Keratinocyte (primary cell): ENCODE data around the gene SUPT20HL1. TPM values are rescaled to one million over a fixed set of nuclear protein-coding genes. Genes with fewer than 3 reads are reported as not detected.

ENCODE experiments used
- DNase-seq: peaks from one replicate; pipeline ENCODE4 v3.0.0-alpha.2; 2011; ENCODE audit warnings: low read depth, missing footprints, low spot score
- FAIRE-seq: peaks from 2 replicates; lab custom pipeline; 2011; peaks lifted over from hg19 to GRCh38; lab: Jason Lieb, UNC
- H2AFZ ChIP-seq: 2 replicates; pipeline ENCODE4 v1.6.0; 2012; ENCODE audit warnings: low read length, control low read depth, inconsistent platforms; ENCODE audit not compliant: control insufficient read depth
- H3K27ac ChIP-seq: 2 replicates; pipeline ENCODE4 v1.5.1; 2011; ENCODE audit warnings: low read length; ENCODE audit not compliant: control insufficient read depth, insufficient read depth
- H3K27me3 ChIP-seq: 3 replicates; pipeline ENCODE4 v1.6.0; 2011; ENCODE audit warnings: low read length; ENCODE audit not compliant: control insufficient read depth, insufficient read depth; ENCODE audit errors: extremely low read depth
- H3K36me3 ChIP-seq, 2 experiments: 2 replicates in 1 of 2; 3 replicates in 1 of 2; pipeline ENCODE4 v1.5.1; 2011; ENCODE audit warnings: low read length in 2 of 2, mild to moderate bottlenecking in 1 of 2; ENCODE audit not compliant: control insufficient read depth in 2 of 2, insufficient read depth in 2 of 2; ENCODE audit errors: extremely low read depth in 1 of 2
- H3K4me1 ChIP-seq: 3 replicates; pipeline ENCODE4 v1.5.1; 2011; ENCODE audit warnings: low read length; ENCODE audit not compliant: control insufficient read depth, insufficient read depth; ENCODE audit errors: extremely low read depth
- H3K4me2 ChIP-seq: 3 replicates; pipeline ENCODE4 v1.6.0; 2011; ENCODE audit warnings: low read depth, low read length; ENCODE audit not compliant: control insufficient read depth, insufficient read depth; ENCODE audit errors: extremely low read depth
- H3K4me3 ChIP-seq, 3 experiments: fragments of 200-600 bp in 1 of 3; sonication (generic) in 1 of 3; 2 replicates in 2 of 3; 3 replicates in 1 of 3; pipeline ENCODE4 v1.5.1; 2011 to 2016; ENCODE audit warnings: low read length in 3 of 3, mild to moderate bottlenecking in 3 of 3, control low read depth in 2 of 3, inconsistent platforms in 1 of 3, low read depth in 1 of 3, mixed read lengths in 1 of 3, mixed run types in 1 of 3, moderate library complexity in 1 of 3; ENCODE audit not compliant: control insufficient read depth in 2 of 3, insufficient read depth in 2 of 3; ENCODE audit errors: extremely low read depth in 1 of 3
- H3K79me2 ChIP-seq: 2 replicates; pipeline ENCODE4 v1.6.0; 2012; ENCODE audit warnings: low read length; ENCODE audit not compliant: control insufficient read depth, insufficient read depth
- H3K9ac ChIP-seq: 3 replicates; pipeline ENCODE4 v1.6.0; 2011; ENCODE audit warnings: low read length; ENCODE audit not compliant: control insufficient read depth, insufficient read depth; ENCODE audit errors: extremely low read depth
- H3K9me1 ChIP-seq: 3 replicates; pipeline ENCODE4 v1.6.0; 2011; ENCODE audit warnings: low read length; ENCODE audit not compliant: control insufficient read depth, insufficient read depth; ENCODE audit errors: extremely low read depth
- H3K9me3 ChIP-seq: 2 replicates; pipeline ENCODE4 v1.5.1; 2012; ENCODE audit warnings: low read depth, low read length; ENCODE audit not compliant: control insufficient read depth
- H4K20me1 ChIP-seq: 3 replicates; pipeline ENCODE4 v1.6.0; 2011; ENCODE audit warnings: low read length; ENCODE audit not compliant: control insufficient read depth, insufficient read depth; ENCODE audit errors: extremely low read depth
- EZH2 ChIP-seq: IDR thresholded peaks from one replicate; pipeline ENCODE4 v1.6.1; 2012; ENCODE audit warnings: inconsistent platforms, mild to moderate bottlenecking, low read length, moderate library complexity
- dilution Hi-C: fragments of 300-500 bp; cut with MboI; formaldehyde crosslinking; loops from one replicate; pipeline ENCODE4 v1.7.0; 2020; ENCODE audit warnings: low sequenced_read_pairs; ENCODE audit not compliant: extremely low pct_ligation_motif_present
- polyA plus RNA-seq, 5 experiments: library from polyadenylated mRNA; depleted of rRNA in 3 of 5; stranded (reverse) in 3 of 5; stranded (forward) in 1 of 5; unstranded in 1 of 5; fragments of >200 nt; gene quantifications; 1 replicate in 1 of 5; 2 replicates in 3 of 5; 3 replicates in 1 of 5; pipeline versions ENCODE4 v1.2.1 to v1.2.3, GENCODE V29; 2011 to 2012; ENCODE audit warnings: missing spikeins in 2 of 5, low read depth in 1 of 5, low replicate concordance in 1 of 5
- TF ChIP-seq, protein P1 (sequence below), 3 experiments: IDR thresholded peaks in 1 of 3; conservative IDR thresholded peaks in 1 of 3; optimal IDR thresholded peaks in 1 of 3; 2 replicates in 2 of 3; 3 replicates in 1 of 3; pipeline versions ENCODE3 to v1.5.1; 2011; ENCODE audit warnings: low read length in 3 of 3, mild to moderate bottlenecking in 3 of 3, moderate library complexity in 2 of 3, control low read depth in 1 of 3, inconsistent platforms in 1 of 3; ENCODE audit not compliant: insufficient read depth in 2 of 3; ENCODE audit errors: extremely low read depth in 1 of 3

SUPT20HL1 gene
- polyA plus RNA-seq, 1 donor (not counting 4 experiments of a cell fraction or from before 2014, with no cell fraction given) = not detected

DNA sequence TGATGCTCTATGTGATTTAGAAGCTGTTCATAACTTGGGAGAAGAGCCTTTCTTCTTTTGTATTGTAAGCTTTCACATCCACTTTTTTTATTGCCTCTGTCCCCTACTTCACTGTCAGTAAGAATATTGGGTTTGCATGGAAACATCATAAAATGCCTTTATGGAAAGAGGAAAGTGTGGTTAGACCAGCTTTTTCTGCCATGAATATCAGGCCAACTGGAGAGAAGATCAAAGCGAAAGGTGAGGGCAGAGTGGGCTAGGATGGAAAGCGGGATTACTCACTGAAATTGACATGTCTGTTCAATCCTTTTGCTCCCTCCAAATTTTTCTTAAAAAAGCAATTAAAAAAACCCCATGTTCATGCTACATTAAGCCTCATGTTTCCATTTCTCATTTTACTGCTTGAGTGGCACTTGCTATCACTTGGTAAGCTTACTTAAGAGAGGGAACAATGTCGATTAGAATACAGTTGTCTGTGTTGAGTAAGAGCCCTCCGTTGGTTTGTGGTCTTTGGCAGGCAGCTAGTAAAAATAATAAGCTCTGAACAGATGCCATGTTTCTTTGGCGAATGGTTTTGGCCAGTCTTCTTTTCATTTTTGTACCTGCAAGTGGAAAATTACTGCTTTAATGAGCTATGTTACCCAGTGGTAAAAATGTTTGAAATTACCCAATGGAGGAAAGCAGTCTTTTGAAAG, 35.9 kb downstream of the SUPT20HL1 start:
- H2AFZ ChIP-seq = no peak overlapping the region
- no peak for DNase-seq
- peaks cover 13% of the 10 kb centered on the region for H3K27me3 ChIP-seq
- no peaks in the 10 kb centered on the region for H3K79me2 ChIP-seq
- H3K4me3 ChIP-seq = no peak overlapping the region
- no peak overlapping the region for H3K27ac ChIP-seq
- no peak for TF ChIP-seq EZH2
- no peak for FAIRE-seq
- H3K9ac ChIP-seq = no peak overlapping the region
- H3K36me3 ChIP-seq = no peaks in the 10 kb centered on the region
- H3K4me1 ChIP-seq = peaks cover 5% of the 10 kb centered on the region
- H3K9me3 ChIP-seq = no peaks in the 10 kb centered on the region
- no peak overlapping the region for H3K4me2 ChIP-seq
- dilution Hi-C loops = no loop called here
- H3K9me1 ChIP-seq = no peaks in the 10 kb centered on the region
- H4K20me1 ChIP-seq = no peaks in the 10 kb centered on the region

- no peak overlapping the region for H3K27ac ChIP-seq
- no peaks in the 10 kb centered on the region for H3K9me1 ChIP-seq
- H3K4me3 ChIP-seq = no peak overlapping the region
- dilution Hi-C loops = no loop called here
- no peak overlapping the region for H3K9ac ChIP-seq
- H3K27me3 ChIP-seq = peaks cover 9% of the 10 kb centered on the region
- H3K79me2 ChIP-seq = no peaks in the 10 kb centered on the region
- TF ChIP-seq, protein P1, sequence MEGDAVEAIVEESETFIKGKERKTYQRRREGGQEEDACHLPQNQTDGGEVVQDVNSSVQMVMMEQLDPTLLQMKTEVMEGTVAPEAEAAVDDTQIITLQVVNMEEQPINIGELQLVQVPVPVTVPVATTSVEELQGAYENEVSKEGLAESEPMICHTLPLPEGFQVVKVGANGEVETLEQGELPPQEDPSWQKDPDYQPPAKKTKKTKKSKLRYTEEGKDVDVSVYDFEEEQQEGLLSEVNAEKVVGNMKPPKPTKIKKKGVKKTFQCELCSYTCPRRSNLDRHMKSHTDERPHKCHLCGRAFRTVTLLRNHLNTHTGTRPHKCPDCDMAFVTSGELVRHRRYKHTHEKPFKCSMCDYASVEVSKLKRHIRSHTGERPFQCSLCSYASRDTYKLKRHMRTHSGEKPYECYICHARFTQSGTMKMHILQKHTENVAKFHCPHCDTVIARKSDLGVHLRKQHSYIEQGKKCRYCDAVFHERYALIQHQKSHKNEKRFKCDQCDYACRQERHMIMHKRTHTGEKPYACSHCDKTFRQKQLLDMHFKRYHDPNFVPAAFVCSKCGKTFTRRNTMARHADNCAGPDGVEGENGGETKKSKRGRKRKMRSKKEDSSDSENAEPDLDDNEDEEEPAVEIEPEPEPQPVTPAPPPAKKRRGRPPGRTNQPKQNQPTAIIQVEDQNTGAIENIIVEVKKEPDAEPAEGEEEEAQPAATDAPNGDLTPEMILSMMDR (optimal IDR thresholded peaks at IDR 0.05 in 1 of 3, IDR thresholded peaks at IDR 0.05 in 1 of 3, conservative IDR thresholded peaks at IDR 0.05 in 1 of 3; ENCODE audit: extremely low read depth in 1 of 3, insufficient read depth in 2 of 3, low read length in 3 of 3) = no peak
- no peak for TF ChIP-seq EZH2
- DNase-seq (no peak), FAIRE-seq (no peak)
- H3K4me2 ChIP-seq = no peak overlapping the region
- no peaks in the 10 kb centered on the region for H4K20me1 ChIP-seq
- no peaks in the 10 kb centered on the region for H3K36me3 ChIP-seq
- H2AFZ ChIP-seq = no peak overlapping the region
- H3K4me1 ChIP-seq = peaks cover 5% of the 10 kb centered on the region
- H3K9me3 ChIP-seq = no peaks in the 10 kb centered on the region
Measured at GRCh38 chrX:24396931-24397279, 36.5 kb downstream of the SUPT20HL1 start.

DNA sequence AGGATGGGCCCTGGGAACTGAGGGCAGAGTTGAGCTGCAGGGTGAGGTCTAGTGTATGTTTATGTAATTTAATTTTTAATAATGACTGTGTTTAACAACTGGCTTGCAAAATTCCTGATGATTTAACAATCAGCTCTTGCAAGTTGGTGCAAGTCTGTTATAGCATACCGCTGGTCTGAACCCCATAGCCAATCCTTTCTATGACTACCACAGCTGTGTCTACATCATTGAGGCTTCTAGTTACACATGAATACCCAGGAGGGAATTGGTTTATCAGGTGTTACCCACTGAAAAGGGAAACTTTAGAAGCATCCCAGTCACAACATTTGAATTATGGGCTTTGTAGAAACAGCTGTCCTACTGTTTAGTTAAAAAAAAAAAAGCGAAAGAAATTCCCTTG, 38.3 kb downstream of the SUPT20HL1 start:
- Histone ChIP-seq H3K4me3 (no peak overlapping the region), H3K27ac (peak overlapping the region; percentile 29), H3K27me3 (no peaks in the 10 kb centered on the region), H4K20me1 (no peaks in the 10 kb centered on the region), H3K36me3 (no peaks in the 10 kb centered on the region), H3K4me2 (peak overlapping the region; percentile 33), H3K79me2 (no peaks in the 10 kb centered on the region), H2AFZ (peak overlapping the region; percentile 76), H3K9ac (no peak overlapping the region), H3K9me3 (no peaks in the 10 kb centered on the region), H3K4me1 (peaks cover 5% of the 10 kb centered on the region), H3K9me1 (no peaks in the 10 kb centered on the region)
- peak; percentile 29 for FAIRE-seq
- no peak for TF ChIP-seq EZH2
- TF ChIP-seq, protein P1 (optimal IDR thresholded peaks at IDR 0.05 in 1 of 3, IDR thresholded peaks at IDR 0.05 in 1 of 3, conservative IDR thresholded peaks at IDR 0.05 in 1 of 3; ENCODE audit: extremely low read depth in 1 of 3, insufficient read depth in 2 of 3, low read length in 3 of 3) = no peak
- DNase-seq = peak; percentile 69
- dilution Hi-C loops = no loop called here
